Measurements from ENCODE around the gene DNTTIP2.

DNA sequence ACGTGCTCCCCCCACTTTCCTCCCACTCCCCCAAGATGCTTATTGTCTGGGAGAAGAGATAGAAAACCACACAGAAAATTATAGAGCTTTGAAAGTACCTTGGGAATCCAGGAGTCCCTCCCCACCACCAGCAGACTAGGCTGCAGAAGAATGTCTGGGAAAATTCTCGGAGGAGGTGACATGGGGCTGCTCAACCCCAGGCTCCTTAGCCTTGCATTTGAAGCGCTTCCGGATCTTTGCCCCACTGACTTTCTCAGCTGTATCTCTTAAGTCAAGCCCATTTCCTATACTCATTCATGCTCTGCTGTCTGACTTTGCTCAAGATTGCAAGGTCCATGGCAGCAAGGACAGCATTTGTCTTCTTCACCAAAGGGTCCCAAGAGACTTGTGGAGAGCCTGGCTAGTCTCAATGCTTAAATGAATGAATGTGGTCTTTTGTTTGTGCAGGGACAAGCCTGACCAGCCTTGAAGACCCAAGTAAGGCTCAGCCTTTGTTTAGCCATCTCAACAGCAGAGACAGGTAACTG lies 38.0 kb downstream of the DNTTIP2 start:
- TF ChIP-seq, protein P1, sequence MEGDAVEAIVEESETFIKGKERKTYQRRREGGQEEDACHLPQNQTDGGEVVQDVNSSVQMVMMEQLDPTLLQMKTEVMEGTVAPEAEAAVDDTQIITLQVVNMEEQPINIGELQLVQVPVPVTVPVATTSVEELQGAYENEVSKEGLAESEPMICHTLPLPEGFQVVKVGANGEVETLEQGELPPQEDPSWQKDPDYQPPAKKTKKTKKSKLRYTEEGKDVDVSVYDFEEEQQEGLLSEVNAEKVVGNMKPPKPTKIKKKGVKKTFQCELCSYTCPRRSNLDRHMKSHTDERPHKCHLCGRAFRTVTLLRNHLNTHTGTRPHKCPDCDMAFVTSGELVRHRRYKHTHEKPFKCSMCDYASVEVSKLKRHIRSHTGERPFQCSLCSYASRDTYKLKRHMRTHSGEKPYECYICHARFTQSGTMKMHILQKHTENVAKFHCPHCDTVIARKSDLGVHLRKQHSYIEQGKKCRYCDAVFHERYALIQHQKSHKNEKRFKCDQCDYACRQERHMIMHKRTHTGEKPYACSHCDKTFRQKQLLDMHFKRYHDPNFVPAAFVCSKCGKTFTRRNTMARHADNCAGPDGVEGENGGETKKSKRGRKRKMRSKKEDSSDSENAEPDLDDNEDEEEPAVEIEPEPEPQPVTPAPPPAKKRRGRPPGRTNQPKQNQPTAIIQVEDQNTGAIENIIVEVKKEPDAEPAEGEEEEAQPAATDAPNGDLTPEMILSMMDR (IDR thresholded peaks at IDR 0.05) = no peak
- TF ChIP-seq POLR2A (IDR thresholded peaks at IDR 0.05) = no peak

Data from adrenal gland (tissue), 5 donors.